HUES64 (cell line): ENCODE measurements around the gene TMEM116.
"Not testable (repeated sequence)": the region's sequence is repeated elsewhere in the genome, so short reads cannot be mapped to it uniquely, and the experiment has no call there.

ENCODE experiments used
- H3K27ac ChIP-seq: 2 replicates; pipeline ENCODE4 v1.7.0; 2013; ENCODE audit warnings: low read depth, low read length, inconsistent platforms
- H3K27me3 ChIP-seq: 2 replicates; pipeline ENCODE4 v1.6.1; 2013; ENCODE audit warnings: mild to moderate bottlenecking, low read length; ENCODE audit not compliant: insufficient read depth
- H3K36me3 ChIP-seq: 2 replicates; pipeline ENCODE4 v1.6.1; 2013; ENCODE audit warnings: mild to moderate bottlenecking, low read length; ENCODE audit not compliant: insufficient read depth
- H3K4me1 ChIP-seq: 2 replicates; pipeline ENCODE4 v1.6.1; 2013; ENCODE audit warnings: mild to moderate bottlenecking, low read length, moderate library complexity; ENCODE audit not compliant: insufficient read depth
- H3K4me3 ChIP-seq: 2 replicates; pipeline ENCODE4 v1.5.1; 2013; ENCODE audit warnings: mild to moderate bottlenecking, low read length, moderate library complexity
- H3K9ac ChIP-seq: 2 replicates; pipeline ENCODE4 v1.6.1; 2013; ENCODE audit warnings: mild to moderate bottlenecking, low read depth, low read length
- H3K9me3 ChIP-seq: 2 replicates; pipeline ENCODE4 v1.6.1; 2013; ENCODE audit warnings: low read depth, low read length; ENCODE audit not compliant: insufficient read depth
- WGBS: fragments of 150-250, 120-280 bp; methylation state at CpG from one replicate; pipeline ENCODE4 v1.1.7; 2013; ENCODE audit warnings: missing lambda C conversion rate; 5-methylcytosine and 5-hydroxymethylcytosine counted together

The TMEM116 gene

GRCh38 chr12:111975161-111975931, 37.6 kb downstream of the TMEM116 start:
- no peak overlapping the region for H3K9ac ChIP-seq
- no peak overlapping the region for H3K4me3 ChIP-seq
- no peaks in the 10 kb centered on the region for H3K4me1 ChIP-seq
- 90% methylated on average over 4 of the region's 5 CpGs for WGBS
- no peaks in the 10 kb centered on the region for H3K27me3 ChIP-seq
- H3K27ac ChIP-seq: no peak overlapping the region
- H3K9me3 ChIP-seq: peaks cover 14% of the 10 kb centered on the region; the same call in 1 of the 2 replicates
- H3K36me3 ChIP-seq: no peaks in the 10 kb centered on the region; the same call in 1 of the 2 replicates

- Histone ChIP-seq H3K9ac (no peak overlapping the region), H3K27me3 (no peaks in the 10 kb centered on the region), H3K27ac (no peak overlapping the region), H3K36me3 (no peaks in the 10 kb centered on the region; the same call in 1 of the 2 replicates), H3K4me3 (no peak overlapping the region), H3K4me1 (no peaks in the 10 kb centered on the region), H3K9me3 (peaks cover 18% of the 10 kb centered on the region; the same call in 1 of the 2 replicates)
These were observed 41.2 kb downstream of the TMEM116 start for GRCh38 chr12:111971800-111972199.

- no peaks in the 10 kb centered on the region for H3K9me3 ChIP-seq
- no peak overlapping the region for H3K27ac ChIP-seq
- no peaks in the 10 kb centered on the region for H3K4me1 ChIP-seq
- no CpG with 5 or more reads among the region's 1 CpG for WGBS
- H3K4me3 ChIP-seq: no peak overlapping the region
- no peak overlapping the region for H3K9ac ChIP-seq
- no peaks in the 10 kb centered on the region for H3K36me3 ChIP-seq
- H3K27me3 ChIP-seq: no peaks in the 10 kb centered on the region
These were observed 48.0 kb downstream of the TMEM116 start for GRCh38 chr12:111964935-111965334.

GRCh38 chr12:111959518-111959917, 53.4 kb downstream of the TMEM116 start:
- peaks cover 17% of the 10 kb centered on the region; the same call in 1 of the 2 replicates for H3K9me3 ChIP-seq
- not testable (repeated sequence) for H3K27ac ChIP-seq, H3K27me3 ChIP-seq, H3K4me3 ChIP-seq, H3K4me1 ChIP-seq, H3K9ac ChIP-seq, H3K36me3 ChIP-seq
- WGBS: 96% methylated on average over 2 of the region's 2 CpGs

- H3K9ac ChIP-seq, H3K36me3 ChIP-seq, H3K4me3 ChIP-seq, H3K27ac ChIP-seq, H3K27me3 ChIP-seq, H3K4me1 ChIP-seq: not testable (repeated sequence)
- WGBS: 96% methylated on average over 31 of the region's 31 CpGs
- peaks cover 29% of the 10 kb centered on the region; the same call in 1 of the 2 replicates for H3K9me3 ChIP-seq
These were observed 55.7 kb downstream of the TMEM116 start for GRCh38 chr12:111957224-111957623.

GRCh38 chr12:111954969-111955368, 58.0 kb downstream of the TMEM116 start:
- Histone ChIP-seq H3K4me3 (no peak overlapping the region), H3K9me3 (peaks cover 29% of the 10 kb centered on the region; the same call in 1 of the 2 replicates), H3K4me1 (no peaks in the 10 kb centered on the region), H3K27ac (no peak overlapping the region), H3K9ac (no peak overlapping the region), H3K36me3 (no peaks in the 10 kb centered on the region), H3K27me3 (no peaks in the 10 kb centered on the region)
- WGBS: 90% methylated on average over 5 of the region's 5 CpGs

GRCh38 chr12:111953455-111953854, 59.5 kb downstream of the TMEM116 start:
- Histone ChIP-seq H3K9me3 (peaks cover 29% of the 10 kb centered on the region; the same call in 1 of the 2 replicates), H3K4me3 (no peak overlapping the region), H3K27ac (no peak overlapping the region), H3K4me1 (peaks cover under 1% of the 10 kb centered on the region), H3K36me3 (no peaks in the 10 kb centered on the region), H3K27me3 (no peaks in the 10 kb centered on the region), H3K9ac (no peak overlapping the region)
- WGBS: 96% methylated on average over 4 of the region's 4 CpGs

GRCh38 chr12:111952084-111952787, 60.7 kb downstream of the TMEM116 start:
- not testable (repeated sequence) for H3K4me3 ChIP-seq, H3K9ac ChIP-seq, H3K27ac ChIP-seq, H3K4me1 ChIP-seq, H3K36me3 ChIP-seq, H3K27me3 ChIP-seq
- WGBS: 96% methylated on average over 4 of the region's 4 CpGs
- H3K9me3 ChIP-seq: peaks cover 29% of the 10 kb centered on the region; the same call in 1 of the 2 replicates

GRCh38 chr12:111950961-111951676, 61.8 kb downstream of the TMEM116 start:
- not testable (repeated sequence) for H3K27me3 ChIP-seq, H3K4me3 ChIP-seq, H3K9ac ChIP-seq, H3K27ac ChIP-seq, H3K4me1 ChIP-seq, H3K36me3 ChIP-seq
- peaks cover 26% of the 10 kb centered on the region; the same call in 1 of the 2 replicates for H3K9me3 ChIP-seq
- WGBS: 95% methylated on average over 3 of the region's 3 CpGs

GRCh38 chr12:111943929-111944328, 69.0 kb downstream of the TMEM116 start:
- no peak overlapping the region for H3K27ac ChIP-seq
- no CpG with 5 or more reads among the region's 1 CpG for WGBS
- no peak overlapping the region for H3K4me3 ChIP-seq
- H3K9me3 ChIP-seq: no peaks in the 10 kb centered on the region
- no peaks in the 10 kb centered on the region for H3K27me3 ChIP-seq
- peaks cover 10% of the 10 kb centered on the region for H3K4me1 ChIP-seq
- H3K9ac ChIP-seq: no peak overlapping the region
- no peaks in the 10 kb centered on the region for H3K36me3 ChIP-seq

- Histone ChIP-seq H3K27ac (no peak overlapping the region), H3K27me3 (no peaks in the 10 kb centered on the region), H3K9me3 (no peaks in the 10 kb centered on the region), H3K4me3 (no peak overlapping the region), H3K36me3 (no peaks in the 10 kb centered on the region), H3K4me1 (peaks cover under 1% of the 10 kb centered on the region; the same call in 1 of the 2 replicates), H3K9ac (no peak overlapping the region)
- WGBS: 85% methylated on average over 5 of the region's 5 CpGs
These were observed 70.4 kb downstream of the TMEM116 start for GRCh38 chr12:111942557-111942956.
